Measurements from ENCODE around the gene SYNM. TPM values are rescaled to one million over a fixed set of nuclear protein-coding genes. Genes with fewer than 3 reads are reported as not detected.

SYNM gene
- total RNA-seq, 1 experiment from 2014 or later: 1.9 TPM

- Histone ChIP-seq H3K79me2 (ENCODE audit: insufficient read depth, low read length) (no peaks in the 10 kb centered on the region), H3K56ac (ENCODE audit: insufficient read length, low read depth, low read length) (no peak overlapping the region), H3K9ac (ENCODE audit: extremely low read depth, insufficient read length, low read length) (no peak overlapping the region), H3K4me1 (ENCODE audit: insufficient read depth, low read length) (peaks cover 8% of the 10 kb centered on the region), H3K14ac (ENCODE audit: insufficient read depth, low read length) (no peak overlapping the region), H2AK5ac (ENCODE audit: insufficient read length, low read length) (no peak overlapping the region), H3K4me2 (ENCODE audit: insufficient read depth, insufficient read length, low read length) (no peak overlapping the region), H3K27me3 (ENCODE audit: insufficient read depth, low read length) (no peaks in the 10 kb centered on the region), H2BK5ac (ENCODE audit: insufficient read length, low read length) (no peak overlapping the region), H4K5ac (ENCODE audit: insufficient read length, low read depth, low read length) (no peak overlapping the region), H2BK120ac (ENCODE audit: low read depth, low read length, poor library complexity, severe bottlenecking) (no peak overlapping the region), H4K8ac (replicated peaks; ENCODE audit: insufficient read length, low read depth, low read length) (no peak overlapping the region), H3K18ac (ENCODE audit: insufficient read length, low read depth, low read length) (no peak overlapping the region), H4K20me1 (ENCODE audit: control insufficient read depth, insufficient read depth, insufficient read length) (no peaks in the 10 kb centered on the region), H3K79me1 (ENCODE audit: insufficient read depth, low read depth, low read length, poor library complexity, severe bottlenecking) (no peaks in the 10 kb centered on the region), H2BK15ac (ENCODE audit: low read depth, low read length) (no peak overlapping the region), H3K4ac (ENCODE audit: low read depth, low read length) (no peak overlapping the region), H3K27ac (ENCODE audit: insufficient read length, low read depth, low read length) (no peak overlapping the region), H3K9me3 (ENCODE audit: control insufficient read depth, low read depth, low read length) (no peaks in the 10 kb centered on the region), H4K91ac (ENCODE audit: insufficient read length, low read depth, low read length) (no peak overlapping the region), H3K23me2 (ENCODE audit: insufficient read length, low read depth, low read length, poor library complexity, severe bottlenecking) (no peaks in the 10 kb centered on the region), H2BK20ac (ENCODE audit: low read depth, low read length, poor library complexity, severe bottlenecking) (no peak overlapping the region), H2BK12ac (ENCODE audit: insufficient read length, low read depth, low read length) (no peak overlapping the region), H3K23ac (ENCODE audit: insufficient read length, low read depth, low read length) (no peak overlapping the region), H2AFZ (ENCODE audit: low read length) (no peak overlapping the region), H3T11ph (ENCODE audit: low read length) (no peak overlapping the region)
- no peak for DNase-seq
- H3K36me3 Mint-ChIP-seq (ENCODE audit: insufficient read depth in 1 of 3, low read depth in 3 of 3): peaks cover 6 to 9% (median 6%) of the 10 kb centered on the region in 3 experiments; a peak in 6 of 7 replicates
- H3K27ac Mint-ChIP-seq: no peak overlapping the region
- peaks cover 0 to 3% of the 10 kb centered on the region in 2 experiments; a peak in 1 of 5 replicates for H3K9me3 Mint-ChIP-seq
- TF ChIP-seq CTCF (conservative IDR thresholded peaks at IDR 0.05): no peak
- no peaks in the 10 kb centered on the region for H3K27me3 Mint-ChIP-seq (ENCODE audit: low read depth)
- no CpG with 5 or more reads among the region's 5 CpGs for WGBS (ENCODE audit: extremely low coverage, insufficient read length, low lambda C conversion rate)
- peaks cover 37 to 39% of the 10 kb centered on the region in 2 experiments for H3K4me1 Mint-ChIP-seq
- H3K4me3 Mint-ChIP-seq: no peak overlapping the region
These were observed 41.8 kb downstream of the SYNM start for GRCh38 chr15:99146661-99147060.

Data from H9 (cell line).